HUES48 (cell line): Measurements from ENCODE around the gene UQCRHL.

Experiments
- H3K27ac ChIP-seq: one replicate; pipeline ENCODE4 v1.7.0; 2013; ENCODE audit warnings: low read depth, low read length, inconsistent platforms
- H3K27me3 ChIP-seq: 2 replicates; pipeline ENCODE4 v1.6.1; 2013; ENCODE audit warnings: mild to moderate bottlenecking, low read length; ENCODE audit not compliant: control insufficient read depth, insufficient read depth
- H3K36me3 ChIP-seq: 2 replicates; pipeline ENCODE4 v1.6.1; 2013; ENCODE audit warnings: low read length; ENCODE audit not compliant: control insufficient read depth, insufficient read depth
- H3K4me1 ChIP-seq: 2 replicates; pipeline ENCODE4 v1.6.1; 2013; ENCODE audit warnings: mild to moderate bottlenecking, low read length; ENCODE audit not compliant: control insufficient read depth, insufficient read depth
- H3K4me3 ChIP-seq: 2 replicates; pipeline ENCODE4 v1.5.1; 2013; ENCODE audit warnings: mild to moderate bottlenecking, low read depth, low read length
- H3K9ac ChIP-seq: 2 replicates; pipeline ENCODE4 v1.6.1; 2013; ENCODE audit warnings: mild to moderate bottlenecking, low read depth, low read length, moderate library complexity
- H3K9me3 ChIP-seq: 2 replicates; pipeline ENCODE4 v1.6.1; 2013; ENCODE audit warnings: low read length; ENCODE audit not compliant: control insufficient read depth, insufficient read depth

UQCRHL gene

DNA sequence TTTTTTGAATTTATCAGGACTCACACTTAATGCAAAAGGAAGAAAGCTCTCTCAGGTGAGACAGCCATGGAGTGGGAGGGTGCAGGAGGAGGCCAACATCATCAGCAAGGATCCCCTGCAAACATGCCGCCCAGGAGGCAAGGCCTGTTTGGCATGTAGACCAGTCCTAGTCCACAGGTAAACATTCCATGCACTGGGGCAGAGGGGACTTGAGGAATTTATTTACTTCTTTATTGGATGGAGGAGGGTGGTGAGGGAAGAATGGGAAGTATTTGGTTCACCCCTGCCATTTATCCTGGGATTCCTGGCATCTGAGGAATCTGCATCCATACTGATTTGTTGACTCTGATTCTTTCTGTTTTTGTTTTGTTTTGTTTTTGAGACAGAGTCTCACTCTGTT, 1.5 kb upstream of the UQCRHL start:
- Histone ChIP-seq H3K36me3 (no peaks in the 10 kb centered on the region), H3K9me3 (no peaks in the 10 kb centered on the region), H3K27ac (no peak overlapping the region), H3K4me3 (no peak overlapping the region), H3K9ac (no peak overlapping the region), H3K4me1 (peaks cover 5% of the 10 kb centered on the region), H3K27me3 (no peaks in the 10 kb centered on the region)

DNA sequence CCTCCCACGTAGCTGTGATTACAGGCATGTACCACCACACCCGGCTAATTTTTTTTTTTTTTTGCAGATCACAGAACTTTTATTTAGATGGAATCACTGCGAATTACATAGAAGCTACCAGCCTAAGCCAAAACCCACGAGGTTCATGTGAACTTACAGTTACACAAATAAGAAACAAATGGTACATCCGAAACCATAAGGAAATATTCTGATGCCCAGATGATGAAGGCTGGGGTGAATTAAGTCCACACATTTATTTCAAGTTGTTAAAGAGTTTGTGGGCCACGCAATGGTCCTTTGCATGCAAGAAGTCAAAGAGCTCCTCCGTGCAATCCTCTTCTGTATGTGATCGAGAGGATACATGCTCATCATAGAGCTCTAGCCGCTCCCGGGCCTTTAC, 328 bp downstream of the UQCRHL start:
- no peaks in the 10 kb centered on the region for H3K9me3 ChIP-seq
- H3K4me1 ChIP-seq: peaks cover 5% of the 10 kb centered on the region

DNA sequence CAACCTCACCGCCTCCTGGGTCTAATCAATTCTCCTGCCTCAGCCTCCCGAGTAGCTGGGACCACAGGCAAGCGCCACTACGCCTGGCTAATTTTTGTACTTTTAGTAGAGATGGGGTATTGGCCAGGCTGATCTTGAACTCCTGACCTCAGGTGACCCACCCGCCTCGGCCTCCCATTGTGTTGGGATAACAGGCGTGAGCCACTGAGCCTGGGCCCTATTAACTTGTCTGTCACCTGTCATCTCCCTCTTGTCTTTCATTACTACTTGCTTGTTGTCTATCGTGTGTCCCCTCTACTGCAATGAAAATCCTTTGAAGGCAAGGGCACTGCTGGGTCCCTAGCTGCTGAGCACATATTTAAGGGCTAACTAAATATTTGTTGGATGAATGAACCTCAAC, 3.4 kb downstream of the UQCRHL start:
- Histone ChIP-seq H3K36me3 (no peaks in the 10 kb centered on the region), H3K27ac (no peak overlapping the region), H3K9me3 (no peaks in the 10 kb centered on the region), H3K4me1 (peaks cover 13% of the 10 kb centered on the region), H3K27me3 (no peaks in the 10 kb centered on the region), H3K4me3 (no peak overlapping the region), H3K9ac (no peak overlapping the region)

More for the DNA sequence above, 328 bp downstream of the UQCRHL start:
- Histone ChIP-seq H3K4me3 (no peak overlapping the region), H3K36me3 (no peaks in the 10 kb centered on the region), H3K27ac (no peak overlapping the region), H3K9ac (no peak overlapping the region), H3K27me3 (no peaks in the 10 kb centered on the region)

DNA sequence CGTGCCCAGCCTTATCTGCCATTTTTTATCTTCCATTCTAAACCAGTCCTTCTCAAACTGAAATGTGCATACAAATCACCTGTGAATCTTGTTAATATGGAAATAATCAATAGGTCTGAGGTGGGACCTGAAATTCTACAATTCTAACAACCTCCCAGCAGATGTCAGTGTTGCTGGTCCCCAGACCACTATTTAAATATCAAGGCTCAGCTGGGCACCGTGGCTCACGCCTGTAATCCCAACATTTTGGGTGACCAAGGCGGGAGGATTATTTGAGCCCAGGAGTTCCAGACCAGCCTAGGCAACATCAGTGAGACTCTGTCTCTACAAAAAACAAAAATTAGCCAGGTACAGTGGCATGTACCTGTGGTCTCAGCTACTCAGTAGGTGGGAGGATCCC, 4.1 kb downstream of the UQCRHL start:
- Histone ChIP-seq H3K4me1 (peaks cover 8% of the 10 kb centered on the region), H3K9ac (no peak overlapping the region)

DNA sequence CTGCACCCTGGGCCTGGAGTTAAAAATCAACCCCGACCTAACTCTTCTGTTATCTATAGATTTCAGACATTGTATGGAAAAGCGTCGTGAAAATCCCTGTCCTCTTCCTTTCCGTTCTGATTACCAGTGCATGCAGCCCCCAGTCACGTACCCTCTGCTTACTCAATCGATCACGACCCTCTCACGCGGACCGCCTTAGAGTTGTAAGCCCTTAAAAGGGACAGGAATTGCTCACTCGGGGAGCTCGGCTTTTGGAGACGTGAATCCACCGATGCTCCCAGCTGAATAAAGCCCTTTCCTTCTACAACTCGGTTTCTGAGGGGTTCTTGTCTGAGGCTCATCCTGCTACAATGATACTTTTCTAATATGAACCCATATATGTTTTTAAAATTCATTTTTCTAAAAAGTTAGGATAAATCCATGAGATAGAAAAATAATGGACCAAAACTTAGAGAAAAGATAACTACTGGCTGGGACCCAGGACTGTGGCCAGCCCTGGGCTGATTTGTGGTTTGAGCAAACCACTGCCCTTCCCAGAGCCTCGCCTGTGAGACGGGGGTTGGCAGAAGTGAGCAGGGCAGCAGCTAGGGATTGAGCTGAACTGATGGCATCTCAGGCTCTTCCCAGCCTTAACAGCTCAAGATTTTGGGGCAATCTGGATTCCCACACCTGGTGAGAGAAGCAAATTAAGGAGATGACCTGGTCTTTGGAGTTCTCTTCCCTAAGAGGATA, 5.0 kb downstream of the UQCRHL start:
- Histone ChIP-seq H3K4me3 (no peak overlapping the region), H3K9ac (no peak overlapping the region), H3K36me3 (no peaks in the 10 kb centered on the region), H3K9me3 (no peaks in the 10 kb centered on the region), H3K27me3 (no peaks in the 10 kb centered on the region), H3K27ac (peak overlapping the region; percentile 42), H3K4me1 (peaks cover 8% of the 10 kb centered on the region)

More for the DNA sequence above, 4.1 kb downstream of the UQCRHL start:
- H3K4me3 ChIP-seq: no peak overlapping the region
- H3K27ac ChIP-seq: no peak overlapping the region
- H3K9me3 ChIP-seq: no peaks in the 10 kb centered on the region
- H3K27me3 ChIP-seq: no peaks in the 10 kb centered on the region
- H3K36me3 ChIP-seq: no peaks in the 10 kb centered on the region

DNA sequence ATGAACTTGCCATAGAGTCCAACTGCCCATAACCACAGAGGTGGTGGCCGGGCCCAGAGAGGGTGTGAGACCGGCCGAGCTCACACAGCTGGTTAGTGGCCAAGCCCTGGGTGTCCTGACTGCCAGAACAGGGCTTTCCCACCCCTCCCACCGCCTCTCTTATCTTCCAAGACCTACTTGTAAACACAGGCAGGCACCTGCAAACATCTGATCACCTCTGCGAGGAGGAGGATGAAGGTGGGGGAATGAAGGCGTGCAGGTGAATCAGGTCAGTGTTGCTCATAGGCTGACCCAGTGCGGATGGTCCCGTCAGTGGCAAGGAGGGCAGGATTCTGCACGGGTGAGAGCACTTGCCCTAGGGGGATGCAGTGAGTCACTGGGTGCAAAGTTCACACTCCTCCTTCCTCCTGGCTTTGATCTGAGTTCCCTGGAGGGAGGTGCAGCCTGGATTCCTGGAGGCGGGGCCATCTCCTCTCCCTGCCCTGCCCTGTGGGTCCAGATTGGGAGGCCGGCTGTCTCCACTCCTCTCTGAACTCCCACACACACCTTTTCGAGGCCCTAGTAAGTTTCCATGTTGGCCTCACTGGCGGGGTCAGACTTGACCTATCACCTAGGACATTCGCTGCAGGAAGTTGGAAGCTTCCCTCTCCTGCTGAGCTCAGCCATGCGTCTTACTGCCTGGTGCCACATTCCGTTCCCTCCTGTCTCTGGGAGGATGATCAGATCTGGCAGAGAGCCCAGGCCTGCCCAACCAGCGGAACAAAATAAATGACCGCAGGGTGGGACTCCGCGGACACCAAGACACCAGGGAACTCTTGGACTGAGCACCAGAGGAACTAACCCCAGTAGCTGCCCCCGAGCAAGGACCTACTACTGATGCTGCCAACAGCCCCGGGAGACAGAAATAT, 7.3 kb downstream of the UQCRHL start:
- H3K9me3 ChIP-seq: no peaks in the 10 kb centered on the region
- H3K36me3 ChIP-seq: no peaks in the 10 kb centered on the region
- H3K27ac ChIP-seq: peak overlapping the region; percentile 38
- H3K4me3 ChIP-seq: no peak overlapping the region
- H3K9ac ChIP-seq: no peak overlapping the region
- no peaks in the 10 kb centered on the region for H3K27me3 ChIP-seq
- H3K4me1 ChIP-seq: peaks cover 8% of the 10 kb centered on the region

DNA sequence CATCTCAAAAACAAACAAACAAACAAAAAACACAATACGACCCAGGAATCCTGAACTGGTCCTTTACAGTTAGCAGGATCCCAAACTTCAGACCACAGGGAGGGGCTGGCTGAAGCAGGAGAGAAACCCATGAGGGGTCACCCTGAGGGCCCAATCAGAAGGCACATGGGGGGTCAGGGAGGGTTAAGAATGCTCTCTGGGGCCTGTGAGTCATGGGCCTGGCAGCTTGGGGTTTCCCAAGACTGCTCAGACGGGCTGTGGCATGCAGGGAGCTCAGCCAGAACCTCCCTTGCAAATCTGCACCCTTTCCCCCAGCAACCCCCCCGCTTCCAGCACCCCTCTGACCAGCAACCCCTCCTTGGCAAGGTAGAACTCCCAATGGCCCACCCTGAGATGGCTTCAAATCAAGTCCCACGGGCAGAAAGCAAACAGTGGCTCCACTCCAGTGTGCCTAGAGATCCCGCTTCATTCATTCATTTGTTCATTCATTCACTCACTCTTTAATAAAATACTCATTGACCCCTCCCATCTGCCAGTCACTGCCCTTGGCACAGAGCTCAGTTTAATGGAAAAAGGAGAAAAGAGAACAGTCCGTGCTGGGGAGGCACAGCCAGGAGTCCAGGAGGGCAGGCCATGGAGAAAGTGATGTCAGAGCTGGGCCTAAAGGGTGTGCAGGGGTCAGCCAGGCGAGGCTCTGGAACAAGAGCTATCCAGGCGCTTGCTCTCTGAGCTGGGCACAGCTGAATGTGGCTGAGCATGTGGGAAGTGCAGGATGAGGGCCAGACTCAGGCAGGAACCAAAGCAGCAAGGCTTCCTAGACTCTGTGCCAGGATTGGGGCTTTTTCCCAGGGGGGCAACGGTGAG, 8.2 kb downstream of the UQCRHL start:
- Histone ChIP-seq H3K4me3 (no peak overlapping the region), H3K27me3 (no peaks in the 10 kb centered on the region), H3K27ac (peak overlapping the region; percentile 38), H3K4me1 (peaks cover 8% of the 10 kb centered on the region), H3K36me3 (no peaks in the 10 kb centered on the region), H3K9me3 (no peaks in the 10 kb centered on the region), H3K9ac (no peak overlapping the region)

DNA sequence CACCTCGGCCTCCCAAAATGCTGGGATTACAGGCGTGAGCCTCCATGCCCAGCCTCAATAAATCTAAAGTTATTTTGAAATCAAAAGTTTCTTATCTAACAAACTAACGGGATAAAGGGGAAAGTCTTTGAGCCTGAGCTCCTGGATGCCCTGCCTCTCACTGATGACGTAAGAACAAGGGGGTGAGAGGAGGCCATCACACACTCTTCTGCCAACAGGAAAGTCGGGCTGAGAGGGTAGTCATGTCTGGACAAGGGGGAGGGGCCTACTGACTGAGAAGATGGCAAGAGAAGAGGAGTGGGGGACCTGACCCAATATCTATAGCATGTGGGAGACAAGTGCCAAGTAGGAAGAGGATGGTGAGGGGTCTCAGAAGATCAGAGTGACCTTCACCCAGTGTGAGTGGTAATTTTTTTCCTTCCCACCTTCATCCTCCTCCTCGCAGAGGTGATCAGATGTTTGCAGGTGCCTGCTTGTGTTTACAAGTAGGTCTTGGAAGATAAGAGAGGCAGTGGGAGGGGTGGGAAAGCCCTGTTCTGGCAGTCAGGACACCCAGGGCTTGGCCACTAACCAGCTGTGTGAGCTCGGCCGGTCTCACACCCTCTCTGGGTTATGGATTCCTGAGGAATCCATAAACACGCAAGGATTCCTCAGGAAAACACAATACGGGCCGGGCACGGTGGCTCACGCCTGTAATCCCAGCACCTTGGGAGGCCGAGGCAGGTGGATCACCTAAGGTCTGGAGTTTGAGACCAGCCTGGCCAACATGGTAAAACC, 9.6 kb downstream of the UQCRHL start:
- no peak overlapping the region for H3K9ac ChIP-seq
- H3K27ac ChIP-seq: no peak overlapping the region
- no peaks in the 10 kb centered on the region for H3K9me3 ChIP-seq
- peaks cover 8% of the 10 kb centered on the region for H3K4me1 ChIP-seq
- H3K36me3 ChIP-seq: no peaks in the 10 kb centered on the region
- no peaks in the 10 kb centered on the region for H3K27me3 ChIP-seq
- H3K4me3 ChIP-seq: no peak overlapping the region

DNA sequence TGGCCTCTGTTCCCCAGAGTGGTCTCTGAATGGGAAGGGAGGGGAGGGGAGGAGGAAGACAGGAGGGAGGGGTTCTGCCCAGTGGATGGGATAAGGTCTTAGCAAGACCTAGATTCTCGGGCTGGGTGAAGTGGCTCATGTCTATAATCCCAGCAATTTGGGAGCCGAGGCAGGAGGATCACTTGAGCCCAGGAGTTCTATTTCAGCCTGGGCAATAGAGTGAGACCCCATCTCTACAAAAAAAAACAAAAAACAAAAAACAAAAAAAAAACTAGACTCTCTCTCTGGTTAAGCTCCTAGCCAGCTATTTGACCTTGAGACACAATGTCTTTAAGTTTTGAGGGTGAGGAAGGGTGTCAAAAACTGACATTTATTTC, 11.4 kb downstream of the UQCRHL start:
- Histone ChIP-seq H3K4me1 (peaks cover 8% of the 10 kb centered on the region), H3K27me3 (no peaks in the 10 kb centered on the region), H3K27ac (no peak overlapping the region), H3K9ac (no peak overlapping the region), H3K36me3 (no peaks in the 10 kb centered on the region), H3K4me3 (no peak overlapping the region), H3K9me3 (no peaks in the 10 kb centered on the region)

DNA sequence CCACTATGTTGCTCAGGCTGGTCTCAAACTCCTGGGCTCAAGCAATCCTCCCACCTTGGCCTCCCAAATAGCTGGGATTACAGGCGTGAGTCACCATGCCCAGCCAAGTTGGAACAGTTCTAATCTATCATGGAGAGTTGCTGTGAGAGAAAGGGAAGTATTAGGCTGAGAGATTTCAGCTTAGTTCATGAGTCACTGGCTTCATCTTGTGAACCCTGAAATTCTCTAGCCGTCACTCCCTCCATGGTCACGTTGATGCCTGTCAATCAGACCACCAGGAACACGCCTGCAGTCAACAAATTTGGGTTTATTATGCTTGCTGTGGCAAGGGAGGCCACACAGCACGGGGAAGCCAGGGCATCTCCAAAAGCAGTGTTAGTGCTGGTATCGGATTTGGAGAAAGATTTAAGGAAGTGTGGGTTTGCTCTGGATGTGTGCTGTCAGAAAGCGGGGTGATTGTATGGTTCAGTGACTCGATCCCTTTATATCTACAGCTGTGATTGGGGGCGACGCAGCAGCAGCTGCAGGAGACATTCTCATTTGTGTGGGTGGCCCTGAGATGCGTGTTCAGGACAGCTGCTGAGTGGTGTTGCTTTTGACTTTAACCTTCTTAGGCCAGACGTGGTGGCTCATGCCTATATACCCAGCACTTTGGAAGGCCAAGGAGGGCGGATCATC, 18.7 kb downstream of the UQCRHL start:
- H3K9ac ChIP-seq: no peak overlapping the region
- no peak overlapping the region for H3K27ac ChIP-seq
- H3K36me3 ChIP-seq: peaks cover 17% of the 10 kb centered on the region
- no peaks in the 10 kb centered on the region for H3K9me3 ChIP-seq
- no peak overlapping the region for H3K4me3 ChIP-seq
- H3K4me1 ChIP-seq: no peaks in the 10 kb centered on the region
- no peaks in the 10 kb centered on the region for H3K27me3 ChIP-seq
